CD4-positive, alpha-beta T cell treated with Interleukin-10 for 1 hour (primary cell): Measurements from ENCODE around the gene HOXD1.

ENCODE experiments used
- DNase-seq: peaks from one replicate; pipeline ENCODE4 v3.0.0-alpha.2; 2020

HOXD1 gene

DNA sequence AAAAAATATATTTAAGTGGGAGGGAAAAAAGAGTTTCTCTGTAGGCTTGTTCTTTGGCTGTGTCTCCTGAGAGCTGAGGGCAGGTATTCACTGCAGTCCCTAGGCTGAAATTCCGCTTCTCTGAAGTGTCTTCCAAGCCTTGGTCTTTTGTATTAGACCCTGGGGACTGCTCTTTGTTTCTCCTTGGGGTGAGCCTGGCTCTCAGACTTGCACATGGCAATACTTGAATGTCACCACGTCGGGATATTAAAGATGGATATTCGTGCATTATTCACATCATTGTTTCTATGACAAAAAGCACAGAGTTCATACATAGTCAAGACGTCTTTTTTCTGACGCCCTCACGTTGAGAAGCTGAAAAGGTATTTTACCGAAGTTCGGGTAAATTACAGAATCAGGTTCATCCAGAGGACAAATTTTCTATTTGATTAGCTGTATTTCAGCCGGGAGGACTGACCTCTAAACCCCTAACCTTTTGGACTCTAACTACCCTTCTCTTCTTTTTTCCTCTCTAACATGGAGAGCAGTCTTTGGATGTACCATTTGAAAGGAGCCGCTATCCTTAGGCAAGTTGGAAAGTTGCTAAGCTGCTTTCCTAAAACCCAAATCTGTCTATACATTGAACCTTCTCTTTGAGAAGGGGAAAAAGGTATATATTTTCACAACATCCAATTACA lies 33.8 kb upstream of the HOXD1 start:
- DNase-seq = no peak

DNA sequence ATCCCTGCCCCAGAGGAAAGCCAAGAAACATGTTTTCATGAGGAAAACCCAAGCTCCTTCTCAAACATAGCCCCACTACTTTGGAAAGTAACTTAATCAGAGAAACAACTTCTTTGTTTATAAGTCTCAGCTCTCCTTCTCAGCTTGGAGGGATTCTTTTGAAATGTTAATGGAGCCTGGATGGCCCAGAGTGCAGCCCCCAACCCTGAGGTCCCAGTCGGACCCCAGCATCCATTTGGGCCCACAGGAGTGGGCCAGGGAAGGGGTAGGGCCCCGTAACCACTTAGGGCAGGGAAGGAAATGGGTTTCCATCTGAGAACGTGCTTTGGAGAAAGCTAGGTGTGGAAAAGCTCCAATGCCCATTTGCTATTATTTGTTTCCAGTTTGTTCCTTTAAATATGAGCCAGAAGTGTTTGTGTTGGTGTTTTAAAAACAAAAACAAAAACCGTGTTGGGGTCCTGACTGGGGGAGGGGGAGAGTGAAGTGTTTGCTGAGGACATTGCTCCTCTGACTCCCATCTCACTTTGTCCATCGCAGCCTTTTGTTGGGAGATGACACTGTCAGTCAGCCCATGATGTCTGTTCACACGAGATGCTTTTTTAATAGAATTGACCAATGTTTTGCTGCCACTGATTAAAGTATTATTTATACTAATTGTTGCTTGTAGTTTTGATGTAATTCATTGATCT lies 33.0 kb upstream of the HOXD1 start:
- DNase-seq = no peak

DNA sequence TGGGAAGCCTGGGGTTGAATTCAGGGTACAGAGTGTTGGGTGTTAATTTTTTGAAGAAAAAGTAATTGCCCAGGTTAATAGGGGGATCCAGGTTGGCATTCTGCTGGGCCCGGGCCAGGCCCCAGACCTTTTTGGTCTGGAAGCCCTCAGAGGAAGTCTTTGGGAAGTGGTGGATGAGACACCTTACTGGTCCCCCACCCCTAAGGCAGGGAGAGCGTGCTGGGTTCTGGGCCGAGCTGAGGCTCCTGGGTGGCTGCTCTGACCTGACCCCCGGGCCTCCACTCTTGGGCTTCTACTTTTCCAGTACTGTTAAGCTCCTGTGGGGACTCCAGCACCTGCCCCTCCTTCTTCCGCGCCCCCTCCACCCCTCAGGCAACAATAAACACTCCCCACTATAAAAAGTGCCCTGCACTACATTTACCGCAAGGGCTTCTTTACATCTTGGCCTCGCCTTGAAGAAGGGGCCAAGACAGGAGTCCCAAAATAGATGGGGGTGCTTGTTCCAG lies 32.1 kb upstream of the HOXD1 start:
- DNase-seq = no peak

DNA sequence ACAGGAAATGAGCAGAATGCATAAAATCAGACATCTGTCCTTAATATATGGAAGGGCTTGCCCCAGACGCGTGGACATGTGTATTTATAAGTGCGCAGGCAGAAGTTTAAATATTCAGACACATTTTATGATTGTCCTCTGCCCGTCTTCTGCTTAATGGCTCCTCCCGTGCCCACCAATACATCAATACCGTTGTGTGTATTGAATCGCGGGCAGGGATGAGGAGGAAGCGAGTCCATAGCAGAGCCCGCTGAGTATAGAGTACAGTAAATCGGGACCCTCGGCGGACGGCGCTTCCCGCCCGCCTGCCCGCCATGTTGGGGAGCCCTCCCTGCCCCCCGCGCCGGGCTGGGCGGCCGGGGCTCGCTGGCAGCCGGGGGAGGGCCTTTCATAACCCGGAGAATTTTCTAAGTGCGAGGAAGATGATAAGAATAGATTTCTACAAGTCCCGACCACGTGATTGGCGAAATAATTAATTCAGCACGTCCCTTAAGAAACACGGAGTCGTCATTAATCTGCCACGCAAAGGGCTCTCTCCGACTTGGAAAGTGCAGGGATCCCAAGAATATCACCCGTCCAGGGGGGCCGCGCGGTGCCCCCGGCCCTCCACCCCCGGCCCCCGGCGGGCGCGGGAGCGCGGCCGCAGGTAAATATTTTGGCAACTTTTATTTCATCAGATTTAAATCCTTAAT lies 31.5 kb upstream of the HOXD1 start, which contains the start of gene HOXD3:
TSS of gene HOXD3 (plus strand) at position 501 of the 692 bp plus-strand sequence. CDS start 11,808 bp downstream, outside the sequence.
- no peak for DNase-seq

DNA sequence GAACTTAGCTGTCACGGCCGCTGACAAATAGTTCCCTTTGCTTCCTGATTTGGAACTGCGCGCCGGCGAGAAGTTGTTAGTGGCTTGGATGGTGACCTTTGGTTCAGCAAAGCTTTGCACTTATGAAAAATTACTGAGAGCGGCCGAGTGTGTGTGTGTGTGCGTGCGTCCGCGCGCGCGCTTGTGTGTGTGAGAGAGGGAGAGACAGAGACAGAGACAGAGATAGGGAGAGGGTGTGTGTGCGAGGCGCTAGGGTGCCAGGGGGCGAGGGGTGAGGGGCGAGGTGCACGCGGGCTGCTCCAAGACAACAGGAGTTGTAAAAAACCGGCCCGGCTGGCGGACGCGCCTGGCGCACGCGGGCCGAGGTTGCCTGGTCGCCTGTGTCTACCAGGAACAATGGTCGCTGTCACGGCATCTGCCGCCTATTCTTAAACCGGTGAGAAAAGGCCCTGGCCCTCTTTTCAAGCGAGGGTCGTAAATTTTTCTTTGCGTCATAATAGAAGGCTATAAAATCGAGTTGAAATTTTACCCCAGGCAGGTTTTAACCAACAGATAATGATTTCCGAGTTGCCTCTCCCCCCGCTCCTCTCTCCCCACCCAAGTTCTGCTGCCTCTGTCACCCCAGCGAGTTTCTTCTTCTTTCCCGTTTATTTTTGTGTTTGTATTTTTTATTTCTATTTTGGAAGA lies 30.8 kb upstream of the HOXD1 start:
- DNase-seq = no peak

DNA sequence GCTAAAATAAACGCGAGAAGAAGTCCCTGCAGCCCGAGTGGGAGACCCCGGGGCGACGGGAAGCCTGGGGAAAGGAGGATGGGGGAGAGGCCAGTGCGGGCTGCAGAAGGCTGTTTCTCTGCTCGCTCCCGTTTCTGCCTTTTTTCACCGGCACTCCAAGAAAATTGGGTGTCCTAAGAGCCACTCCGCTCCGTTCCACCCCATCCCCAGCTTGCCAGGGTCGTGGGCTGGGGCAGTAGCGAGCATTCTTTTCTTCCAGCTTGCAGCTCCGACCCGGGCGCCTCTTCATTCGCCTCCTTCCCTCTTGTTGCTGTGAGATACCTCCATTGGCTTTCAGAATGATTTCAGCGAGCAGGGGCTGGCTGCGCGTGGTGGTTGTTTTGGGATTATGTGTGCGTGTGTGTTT lies 30.3 kb upstream of the HOXD1 start:
- DNase-seq = no peak

DNA sequence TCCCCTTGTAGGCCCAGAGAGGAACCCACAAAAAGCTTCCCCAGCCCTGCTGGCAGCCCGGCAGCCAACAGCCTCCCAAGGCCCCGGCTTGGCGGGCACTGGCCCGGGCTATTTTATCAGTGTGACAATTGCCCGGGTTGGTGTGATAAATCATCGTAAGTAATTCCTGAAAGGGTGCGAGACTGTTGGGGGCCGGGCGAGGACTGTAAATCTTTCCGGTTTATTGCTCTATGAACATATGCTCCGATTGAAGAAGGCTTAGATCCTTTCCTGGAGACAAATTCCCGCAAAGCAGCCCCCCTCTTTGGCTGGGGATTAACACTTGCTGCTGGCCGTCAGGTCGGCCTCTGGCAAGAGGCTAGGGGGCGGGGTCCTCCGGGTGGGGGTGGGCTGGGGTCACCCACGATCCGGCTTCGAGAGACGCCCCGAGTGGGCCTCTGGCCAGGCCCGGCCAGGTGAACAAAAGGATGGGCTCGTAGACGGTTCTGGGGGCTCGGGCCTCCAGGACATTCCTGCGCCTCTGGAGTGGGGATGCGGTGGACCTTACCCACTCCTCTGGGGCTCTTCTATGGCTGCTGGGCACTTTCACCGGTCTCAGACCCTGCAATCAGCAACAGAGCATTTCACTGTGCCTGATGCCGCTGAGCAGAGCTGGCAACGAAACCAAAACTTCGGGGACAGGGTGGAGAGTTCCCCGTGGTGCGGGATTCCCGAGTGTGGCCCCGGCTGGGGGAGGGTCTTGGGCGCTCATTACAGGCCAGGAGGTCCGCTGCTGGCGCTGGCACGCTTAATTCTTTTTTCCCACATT lies 29.4 kb upstream of the HOXD1 start:
- no peak for DNase-seq

DNA sequence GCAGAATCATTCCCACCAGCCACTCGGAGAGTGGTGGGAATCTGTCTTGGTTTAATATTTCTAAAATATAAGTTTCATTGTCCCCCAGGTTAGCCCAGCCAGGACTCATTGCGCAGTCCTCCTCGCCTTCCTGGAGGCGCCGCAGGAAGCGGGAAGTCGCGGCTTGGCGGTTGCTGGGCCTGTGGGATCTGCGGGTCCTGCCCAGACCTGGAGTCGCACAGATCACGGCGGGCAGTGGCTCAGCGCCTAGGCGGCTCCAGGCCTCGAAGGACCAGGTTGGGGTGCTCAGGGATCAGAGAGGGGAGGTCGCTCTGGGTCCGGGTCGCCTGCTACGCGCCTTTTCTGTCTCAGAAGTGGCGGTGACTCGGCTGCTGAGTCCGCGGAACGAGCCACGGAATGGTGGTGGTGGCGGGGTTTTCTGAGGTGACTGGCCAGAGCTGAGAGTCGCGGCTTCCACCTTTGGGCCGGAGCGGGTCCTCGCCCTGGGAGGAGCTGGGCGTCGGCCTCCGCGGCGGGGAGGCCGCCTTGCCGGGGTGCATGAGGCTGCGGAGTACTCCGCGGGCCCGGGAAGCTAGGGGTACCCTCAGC lies 28.7 kb upstream of the HOXD1 start:
- DNase-seq = no peak

DNA sequence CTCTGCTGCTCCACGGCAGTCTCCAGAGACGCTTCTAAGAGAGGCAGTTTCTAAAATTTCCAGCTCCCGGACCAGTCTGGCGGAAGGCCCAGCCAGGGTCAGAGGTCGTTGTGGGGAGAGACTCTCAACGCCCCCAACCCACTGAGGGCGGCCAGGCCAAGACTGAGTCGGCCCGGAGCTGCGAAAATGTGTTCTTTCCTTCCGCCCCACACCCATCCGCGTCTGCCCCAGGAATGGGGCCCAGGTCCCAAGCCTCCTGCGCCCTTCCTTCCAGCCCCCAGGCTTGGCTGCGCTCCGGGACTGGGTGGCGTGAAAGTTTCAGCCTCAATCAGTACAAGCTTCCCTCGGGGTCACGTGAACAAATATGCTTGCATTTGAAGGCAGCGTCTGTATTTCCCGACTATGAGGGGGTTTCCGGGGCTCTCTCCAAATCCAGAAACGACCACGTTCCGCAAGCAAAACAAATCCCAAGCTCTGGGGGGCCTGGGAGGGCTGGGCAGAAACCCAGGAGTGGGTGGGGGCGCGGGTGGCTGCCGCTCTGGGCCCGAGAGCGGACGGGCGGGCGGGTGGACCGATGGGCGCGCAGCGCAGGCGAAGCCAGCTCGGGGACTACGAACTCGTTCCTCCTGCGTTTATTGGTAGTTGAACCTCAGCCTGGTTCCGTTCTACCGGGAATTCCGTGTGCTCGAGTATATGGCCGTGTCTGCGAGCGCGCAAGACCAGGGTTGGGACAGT lies 28.1 kb upstream of the HOXD1 start:
- DNase-seq = no peak

DNA sequence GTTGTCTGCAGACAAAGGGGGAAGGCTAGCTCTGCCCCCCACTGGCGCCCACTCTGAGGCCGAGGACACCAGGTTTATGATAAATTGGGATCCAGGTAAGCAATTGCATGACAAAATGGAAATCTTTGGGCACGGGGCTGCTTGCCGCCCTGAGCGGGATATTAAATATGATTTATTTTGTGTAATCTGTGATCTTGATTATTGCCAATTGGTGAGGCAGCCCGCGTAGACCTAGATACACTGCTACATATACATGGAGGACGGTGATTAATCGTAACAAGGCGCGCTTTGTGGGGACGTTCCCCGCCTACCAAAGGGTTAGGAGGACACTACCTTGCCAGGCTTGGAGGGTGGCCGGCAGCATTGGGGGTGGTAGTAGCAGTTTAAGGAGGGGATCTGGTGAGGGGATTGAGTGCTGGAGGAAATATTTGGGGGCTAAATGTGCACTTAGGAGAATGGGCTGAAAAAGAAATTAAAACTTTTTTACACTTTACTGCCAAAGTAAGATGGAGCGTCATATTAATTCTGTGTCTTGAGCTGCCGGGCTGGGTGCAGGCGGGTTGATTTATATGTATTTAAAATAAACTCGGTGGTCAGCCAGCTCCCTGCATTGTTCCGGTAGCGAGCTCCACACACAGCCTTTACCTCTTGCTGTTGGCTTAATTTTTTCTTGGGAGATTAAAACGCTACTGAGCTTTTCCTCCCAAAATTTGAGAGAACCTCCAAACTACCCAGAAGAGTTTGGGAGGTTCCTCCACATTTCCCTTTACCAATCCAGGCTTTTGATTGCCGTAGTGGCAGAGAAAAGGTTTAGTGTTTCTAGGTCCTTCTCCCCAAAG lies 27.3 kb upstream of the HOXD1 start:
- DNase-seq = no peak

DNA sequence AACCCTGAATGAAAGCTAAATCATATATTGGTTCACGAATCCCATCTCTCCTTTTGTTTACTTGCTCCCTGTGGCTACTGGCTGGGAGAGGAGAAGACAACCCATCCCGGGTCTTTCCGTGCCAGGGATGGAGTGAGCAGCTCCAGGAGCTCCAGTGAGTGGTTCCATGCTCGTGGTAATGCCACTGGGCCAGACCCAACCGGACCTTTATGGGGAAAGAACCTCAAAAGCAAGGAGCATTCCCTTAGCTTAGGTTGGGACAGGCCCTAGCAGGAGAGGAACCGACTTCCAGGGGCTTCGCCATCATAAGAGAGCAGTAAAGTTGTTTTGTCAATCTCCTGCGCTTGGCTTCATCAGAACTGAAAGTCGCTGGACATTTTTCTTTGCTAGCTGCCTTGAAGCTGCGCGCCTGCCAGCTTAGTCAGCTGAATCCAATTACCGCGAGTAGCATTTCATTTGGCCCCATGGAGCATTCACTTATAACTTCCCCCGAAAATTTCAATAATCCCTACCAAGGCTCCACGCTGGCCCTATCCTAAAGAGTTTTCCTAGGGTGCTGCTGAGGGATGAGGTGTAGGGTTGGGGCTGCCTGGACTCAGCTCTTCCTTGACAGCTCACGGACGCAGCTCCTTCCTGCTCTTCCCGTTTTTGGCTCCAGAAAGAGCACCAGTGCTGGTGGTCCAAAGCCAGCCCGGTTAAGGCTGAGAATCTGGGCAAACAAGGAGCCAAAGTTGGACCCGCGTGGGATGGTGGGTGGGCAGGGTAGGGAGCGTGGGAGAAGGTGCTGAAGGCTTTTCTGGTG lies 26.4 kb upstream of the HOXD1 start:
- DNase-seq = no peak

DNA sequence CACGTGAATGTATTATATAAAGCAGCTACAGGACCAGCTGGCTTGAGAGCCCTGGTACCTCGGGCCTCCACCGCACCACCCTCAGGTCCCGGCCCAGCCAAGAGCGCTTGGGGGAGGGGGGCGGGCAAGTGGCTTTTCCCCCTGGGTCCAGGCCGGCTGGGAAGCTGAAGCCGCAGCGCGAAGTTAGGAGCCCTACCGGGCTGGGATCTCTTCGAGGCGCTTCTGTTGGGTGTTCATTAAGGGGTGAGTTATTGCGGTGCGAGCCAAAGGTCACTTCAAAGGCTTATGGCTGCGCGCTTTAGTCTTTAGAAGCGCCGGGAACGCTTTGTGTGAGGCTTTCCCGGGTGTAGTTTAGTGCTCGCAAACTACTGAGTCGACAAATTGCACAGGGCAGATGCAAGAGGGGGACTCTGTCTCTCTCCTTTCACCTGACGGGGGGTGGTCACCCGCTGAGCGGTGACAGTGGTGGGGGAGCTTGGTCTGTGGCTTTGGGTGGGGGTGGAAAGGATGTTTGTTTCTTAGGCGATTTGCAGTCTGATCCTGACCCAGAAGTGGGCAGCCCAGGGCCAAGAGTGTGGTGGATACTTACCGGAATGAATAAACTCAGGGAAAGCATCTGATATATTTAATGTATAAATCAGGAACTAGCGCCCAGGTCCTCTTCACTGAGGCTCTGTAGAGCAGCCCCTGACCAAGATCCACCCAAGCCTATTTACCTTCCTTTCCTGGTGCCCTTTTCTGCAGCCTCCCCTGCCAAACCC lies 25.4 kb upstream of the HOXD1 start:
- DNase-seq = no peak

DNA sequence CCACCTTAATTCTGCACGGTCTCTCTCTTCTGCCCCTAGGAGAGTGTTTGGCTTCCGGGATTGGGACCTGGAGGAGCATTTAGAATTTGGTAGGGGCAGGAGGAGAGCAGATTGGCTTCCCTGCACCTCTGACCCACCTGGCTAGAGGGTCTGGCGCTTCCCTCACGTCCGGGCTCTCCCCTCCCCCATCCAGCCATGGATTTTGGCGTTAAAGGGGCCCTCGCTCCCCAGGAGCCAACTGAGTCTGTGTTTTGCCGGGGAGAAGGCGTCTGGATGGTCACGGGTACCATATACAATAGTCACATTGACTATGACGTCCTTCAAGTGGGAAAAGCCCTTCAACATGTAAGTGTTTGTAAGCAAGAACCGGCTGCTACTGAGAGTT lies 24.8 kb upstream of the HOXD1 start:
- DNase-seq = no peak

DNA sequence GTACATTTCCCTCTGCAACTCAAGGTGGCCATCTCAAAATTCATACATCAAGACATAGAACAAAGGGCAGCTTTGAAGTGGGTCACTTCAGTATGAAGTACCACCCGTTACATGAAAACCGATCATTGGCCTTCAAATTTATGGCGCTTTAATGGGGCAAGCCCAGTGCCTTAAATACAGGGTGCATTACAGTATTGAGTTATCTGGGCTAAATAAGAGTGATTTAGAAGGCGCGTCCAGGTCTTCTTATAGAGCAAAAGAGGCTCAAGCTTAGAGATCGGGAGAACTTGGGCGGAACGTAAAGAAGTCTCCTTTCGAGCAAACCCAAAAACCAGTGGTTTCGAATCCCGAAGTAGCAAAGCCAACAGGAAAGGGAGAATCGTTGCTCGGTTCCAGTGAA lies 24.3 kb upstream of the HOXD1 start:
- no peak for DNase-seq

DNA sequence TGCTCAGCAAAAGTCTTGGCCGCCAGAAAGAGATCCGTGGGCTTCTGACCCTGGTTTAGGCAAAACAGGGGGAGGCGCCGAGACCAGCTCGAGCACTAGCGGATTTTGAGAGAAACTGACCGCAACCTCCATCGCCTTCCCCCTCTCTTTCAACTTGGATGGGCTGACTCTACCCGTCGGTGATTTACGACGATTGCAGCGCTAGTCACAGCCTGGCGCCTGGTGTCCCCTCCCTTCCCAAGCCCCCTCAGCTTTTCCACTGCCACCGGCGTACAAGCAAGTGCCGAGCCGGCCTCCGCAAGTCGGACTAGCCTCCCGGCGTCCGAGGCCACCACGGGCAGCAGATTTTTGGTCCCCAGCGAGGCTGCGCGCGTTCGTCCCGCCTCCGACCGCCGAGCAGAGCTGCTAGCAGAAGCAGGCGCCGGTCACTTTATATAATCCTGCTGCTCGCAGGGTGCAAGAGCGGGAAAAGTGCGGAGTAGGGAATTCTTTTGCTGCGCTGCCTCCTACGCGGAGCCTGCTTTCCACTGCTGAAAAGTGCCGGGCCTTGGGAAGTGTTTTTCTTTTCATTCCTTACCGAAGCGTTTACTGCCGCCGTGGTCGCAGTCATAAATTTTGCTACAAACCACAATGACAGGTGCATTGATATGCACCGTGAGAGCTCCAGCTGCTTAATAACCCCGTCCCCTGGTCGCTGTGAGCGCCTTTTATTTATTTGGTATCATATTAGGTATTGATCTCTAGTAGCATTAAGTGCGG lies 23.7 kb upstream of the HOXD1 start:
- DNase-seq = no peak

DNA sequence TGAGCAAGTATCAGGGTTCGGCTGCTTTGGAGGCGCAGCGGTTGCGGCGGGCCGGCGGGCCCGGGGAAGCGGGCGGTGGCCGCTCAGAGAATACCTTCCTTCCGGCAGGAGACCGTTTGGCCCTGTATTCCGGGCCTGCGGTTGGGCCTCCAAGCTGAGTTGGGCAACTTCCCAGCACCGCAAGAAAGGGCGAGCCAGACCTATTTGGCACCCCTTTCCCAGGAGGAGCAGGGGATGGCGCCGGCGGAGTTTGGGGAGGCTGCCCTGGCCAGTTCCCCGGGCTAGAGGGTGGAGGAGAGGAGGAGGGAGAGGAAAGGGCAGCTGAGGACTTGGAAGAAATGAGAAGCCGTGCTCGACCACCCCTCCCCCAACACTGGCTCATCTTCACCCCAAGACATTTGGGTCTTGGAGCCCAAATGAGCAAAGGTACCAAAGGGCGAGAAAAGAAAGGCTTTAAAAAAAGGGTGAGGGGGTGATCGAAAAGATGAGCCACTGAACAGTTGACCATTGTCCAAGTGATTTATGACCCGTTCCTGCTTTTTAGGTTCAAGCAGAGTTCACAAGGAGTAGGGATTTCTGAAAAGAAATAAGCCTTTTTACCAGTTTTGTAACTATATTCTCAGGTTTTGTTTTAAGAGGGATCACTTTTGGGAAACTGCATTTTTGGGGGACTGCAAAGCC lies 23.0 kb upstream of the HOXD1 start:
- DNase-seq = no peak

DNA sequence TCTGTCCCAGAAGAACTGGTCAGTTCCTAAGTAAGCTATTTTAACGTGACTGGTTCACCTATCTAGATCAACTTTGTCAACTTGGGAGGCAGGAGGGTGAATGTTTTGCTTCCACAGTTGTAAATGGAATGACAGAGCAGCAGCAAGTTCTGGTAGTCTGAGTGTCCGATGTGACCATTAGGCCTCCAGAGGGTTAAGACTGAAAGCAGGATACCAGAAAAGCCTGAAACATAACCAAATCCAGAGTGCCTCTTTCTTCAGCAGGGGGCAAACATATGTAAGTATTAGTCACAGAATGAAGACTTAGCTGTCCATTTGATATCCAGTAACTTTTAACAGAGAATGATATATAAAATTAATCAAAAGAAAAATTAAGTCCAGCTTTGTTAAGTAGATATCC lies 22.2 kb upstream of the HOXD1 start:
- no peak for DNase-seq
